ENCODE measurements around the gene PPARA. TPM values are rescaled to one million over a fixed set of nuclear protein-coding genes. Genes with fewer than 3 reads are reported as not detected.

Gene PPARA
- total RNA-seq, 4 donors from 2014 or later, result 26.9 to 41.9 (median 37.4) TPM

DNA sequence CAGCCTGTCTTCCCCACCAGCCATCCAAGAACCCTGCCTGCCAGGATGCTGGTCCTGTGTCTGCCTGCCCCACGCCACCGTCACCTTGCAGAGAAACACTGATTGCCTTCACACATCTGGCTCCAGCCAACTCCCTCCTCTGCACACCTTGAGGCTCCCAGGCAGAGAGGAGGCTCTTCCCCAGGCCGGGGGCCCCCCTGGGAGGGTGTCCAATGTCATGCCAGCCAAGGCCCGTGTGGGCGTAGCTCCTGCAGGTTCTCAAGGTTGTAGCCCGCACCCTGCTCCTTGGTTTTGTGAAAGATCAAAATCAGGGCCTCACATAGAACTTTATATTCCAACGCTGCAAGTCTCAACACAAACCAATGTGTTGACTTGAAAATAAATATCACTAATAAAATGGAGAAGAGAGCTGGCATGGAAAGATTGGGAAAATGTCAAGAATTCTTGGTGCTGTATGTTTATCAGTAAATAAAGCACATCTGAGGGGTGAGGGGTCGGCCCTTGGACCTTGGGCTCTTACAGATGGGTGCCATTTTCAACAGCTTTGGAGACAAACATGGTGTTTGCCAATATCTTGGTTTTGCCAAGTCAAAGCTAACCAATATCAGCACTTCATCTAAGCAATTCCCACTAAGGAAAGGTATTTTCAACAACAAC lies 6.7 kb upstream of the PPARA start:
- Histone ChIP-seq H3K36me3 (no peaks in the 10 kb centered on the region), H3K27me3 (no peaks in the 10 kb centered on the region), H3K4me3 (replicated peaks in 1 of 3) (no peak overlapping the region), H3K4me1 (peaks cover 3 to 6% of the 10 kb centered on the region in 2 donors), H3K9me3 (no peaks in the 10 kb centered on the region), H3K27ac (no peak overlapping the region)
- 85 to 90% methylated on average over 8 of the region's 8 CpGs for WGBS, 2 donors
- TF ChIP-seq, protein P1, sequence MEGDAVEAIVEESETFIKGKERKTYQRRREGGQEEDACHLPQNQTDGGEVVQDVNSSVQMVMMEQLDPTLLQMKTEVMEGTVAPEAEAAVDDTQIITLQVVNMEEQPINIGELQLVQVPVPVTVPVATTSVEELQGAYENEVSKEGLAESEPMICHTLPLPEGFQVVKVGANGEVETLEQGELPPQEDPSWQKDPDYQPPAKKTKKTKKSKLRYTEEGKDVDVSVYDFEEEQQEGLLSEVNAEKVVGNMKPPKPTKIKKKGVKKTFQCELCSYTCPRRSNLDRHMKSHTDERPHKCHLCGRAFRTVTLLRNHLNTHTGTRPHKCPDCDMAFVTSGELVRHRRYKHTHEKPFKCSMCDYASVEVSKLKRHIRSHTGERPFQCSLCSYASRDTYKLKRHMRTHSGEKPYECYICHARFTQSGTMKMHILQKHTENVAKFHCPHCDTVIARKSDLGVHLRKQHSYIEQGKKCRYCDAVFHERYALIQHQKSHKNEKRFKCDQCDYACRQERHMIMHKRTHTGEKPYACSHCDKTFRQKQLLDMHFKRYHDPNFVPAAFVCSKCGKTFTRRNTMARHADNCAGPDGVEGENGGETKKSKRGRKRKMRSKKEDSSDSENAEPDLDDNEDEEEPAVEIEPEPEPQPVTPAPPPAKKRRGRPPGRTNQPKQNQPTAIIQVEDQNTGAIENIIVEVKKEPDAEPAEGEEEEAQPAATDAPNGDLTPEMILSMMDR (IDR thresholded peaks at IDR 0.05), result no peak
- no peak for TF ChIP-seq POLR2A (IDR thresholded peaks at IDR 0.05)
- intact Hi-C loops (cut with DNase I), result no loop called here
- DNase-seq, result no peak

DNA sequence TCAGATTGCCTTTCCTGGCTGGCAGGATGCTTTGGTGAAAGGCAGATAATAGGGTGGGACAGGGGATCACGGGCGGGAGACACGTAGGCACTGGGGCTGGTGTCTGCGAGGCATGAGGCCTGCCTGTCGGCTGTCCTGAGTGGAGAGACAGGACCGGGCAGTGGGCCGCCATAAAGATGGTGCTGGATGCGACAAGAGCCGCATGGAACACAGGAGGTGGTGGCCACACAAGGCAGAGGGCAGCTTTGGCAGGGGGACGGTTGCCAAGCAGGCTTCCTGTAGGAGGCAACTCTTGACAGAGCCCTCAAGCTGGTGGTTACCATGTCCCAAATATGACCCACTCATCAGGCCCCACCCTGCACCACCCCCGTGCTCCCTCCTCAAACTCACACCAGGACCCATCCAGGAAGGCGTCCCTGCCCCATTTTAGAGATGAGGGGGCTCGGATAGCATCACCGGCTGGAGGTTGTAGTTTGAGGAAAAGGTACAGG lies 4.9 kb upstream of the PPARA start:
- Histone ChIP-seq H3K4me3 (replicated peaks in 1 of 3) (no peak overlapping the region), H3K27me3 (no peaks in the 10 kb centered on the region), H3K9me3 (no peaks in the 10 kb centered on the region), H3K36me3 (no peaks in the 10 kb centered on the region), H3K4me1 (peaks cover 12 to 14% of the 10 kb centered on the region in 2 donors), H3K27ac (no peak overlapping the region)
- no peak for DNase-seq
- TF ChIP-seq, protein P1 (IDR thresholded peaks at IDR 0.05), result no peak
- TF ChIP-seq POLR2A (IDR thresholded peaks at IDR 0.05), result no peak
- intact Hi-C loops (cut with DNase I), result no loop called here
- 87 to 88% methylated on average over 13 to 14 of the region's 14 CpGs for WGBS, 2 donors

DNA sequence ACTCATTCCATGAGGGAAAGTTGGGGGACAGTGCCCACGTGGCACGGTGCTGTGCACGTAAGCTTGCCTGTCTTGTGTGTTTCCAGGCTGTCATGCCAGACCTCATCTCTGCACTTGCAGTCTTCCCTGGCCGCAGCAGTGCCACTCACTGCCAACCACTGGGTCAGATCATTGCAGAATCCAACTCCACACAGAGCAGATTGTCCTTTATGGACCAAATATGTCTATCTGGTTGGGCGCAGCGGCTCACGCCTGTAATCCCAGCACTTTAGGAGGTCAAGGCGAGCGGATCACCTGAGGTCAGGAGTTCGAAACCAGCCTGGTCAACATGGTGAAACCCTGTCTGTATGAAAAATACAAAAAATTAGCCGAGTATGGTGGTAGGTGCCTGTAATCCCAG lies 4.4 kb upstream of the PPARA start:
- intact Hi-C loops (cut with DNase I), result no loop called here
- Histone ChIP-seq H3K27ac (no peak overlapping the region), H3K9me3 (no peaks in the 10 kb centered on the region), H3K4me3 (replicated peaks in 1 of 3) (no peak overlapping the region), H3K4me1 (peaks cover 12 to 14% of the 10 kb centered on the region in 2 donors), H3K36me3 (no peaks in the 10 kb centered on the region), H3K27me3 (no peaks in the 10 kb centered on the region)
- 92 to 95% methylated on average over 11 of the region's 11 CpGs for WGBS, 2 donors
- no peak for DNase-seq
- TF ChIP-seq, protein P1 (IDR thresholded peaks at IDR 0.05), result no peak
- no peak for TF ChIP-seq POLR2A (IDR thresholded peaks at IDR 0.05)

DNA sequence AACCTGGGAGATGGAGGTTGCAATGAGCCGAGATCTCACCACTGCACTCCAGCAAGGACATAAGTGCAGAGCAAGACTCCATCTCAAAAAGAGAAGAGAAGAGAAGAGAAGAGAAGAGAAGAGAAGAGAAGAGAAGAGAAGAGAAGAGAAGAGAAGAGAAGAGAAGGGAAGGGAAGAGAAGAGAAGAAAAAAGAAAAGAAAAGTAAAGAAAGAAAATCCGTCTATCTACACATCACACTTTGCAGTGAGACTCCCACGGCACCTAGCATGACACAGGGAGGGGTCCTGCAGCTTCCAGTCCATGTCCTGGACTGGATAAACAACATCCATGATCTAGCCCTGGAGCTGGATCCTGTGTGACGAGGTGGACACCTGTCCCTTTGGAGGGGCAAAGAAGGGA lies 4.0 kb upstream of the PPARA start:
- intact Hi-C loops (cut with DNase I), result no loop called here
- Histone ChIP-seq H3K27me3 (no peaks in the 10 kb centered on the region), H3K4me3 (replicated peaks in 1 of 3) (no peak overlapping the region), H3K4me1 (peaks cover 13 to 15% of the 10 kb centered on the region in 2 donors), H3K9me3 (no peaks in the 10 kb centered on the region), H3K36me3 (no peaks in the 10 kb centered on the region), H3K27ac (no peak overlapping the region)
- 90 to 93% methylated on average over 4 of the region's 4 CpGs for WGBS, 2 donors
- TF ChIP-seq, protein P1 (IDR thresholded peaks at IDR 0.05), result no peak
- no peak for TF ChIP-seq POLR2A (IDR thresholded peaks at IDR 0.05)
- DNase-seq, result no peak

DNA sequence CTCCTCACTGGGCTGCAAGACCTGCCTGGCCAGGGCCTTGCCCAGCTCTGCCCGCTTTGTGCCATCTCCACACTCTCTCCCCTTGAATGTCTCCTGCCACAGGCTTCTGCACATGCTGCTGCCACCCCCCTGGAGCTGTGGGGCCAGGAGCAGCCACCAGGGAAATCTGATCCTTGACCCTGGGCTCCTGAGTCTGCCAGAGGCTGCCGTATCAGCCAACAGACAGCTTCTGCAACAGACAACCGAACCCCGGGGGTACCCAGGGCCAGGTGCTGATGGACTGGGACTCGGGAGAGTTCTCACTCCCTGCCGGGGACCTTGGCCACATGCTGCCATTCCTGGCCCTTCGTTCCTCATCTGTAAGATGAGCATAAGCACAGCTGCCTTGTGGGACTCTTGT lies 3.3 kb upstream of the PPARA start:
- no peak for TF ChIP-seq POLR2A (IDR thresholded peaks at IDR 0.05)
- TF ChIP-seq, protein P1 (IDR thresholded peaks at IDR 0.05), result no peak
- Histone ChIP-seq H3K4me3 (replicated peaks in 1 of 3) (no peak overlapping the region), H3K27ac (no peak overlapping the region), H3K9me3 (no peaks in the 10 kb centered on the region), H3K36me3 (no peaks in the 10 kb centered on the region), H3K27me3 (no peaks in the 10 kb centered on the region), H3K4me1 (peaks cover 18 to 22% of the 10 kb centered on the region in 2 donors)
- no peak for DNase-seq
- intact Hi-C loops (cut with DNase I), result no loop called here
- 61 to 76% methylated on average over 3 to 4 of the region's 7 CpGs for WGBS, 2 donors
